ENCODE measurements around the gene XAGE5.

- TF ChIP-seq POLR2AphosphoS5 (IDR thresholded peaks at IDR 0.05; ENCODE audit: low read depth) (no peak), REST (IDR thresholded peaks at IDR 0.05; ENCODE audit: insufficient replicate concordance, low read depth) (no peak), CTCF (IDR thresholded peaks at IDR 0.05; ENCODE audit: insufficient read depth, low read length) (no peak), GABPA (IDR thresholded peaks at IDR 0.05; ENCODE audit: low read depth) (no peak), SPI1 (IDR thresholded peaks at IDR 0.05; ENCODE audit: borderline replicate concordance, low read depth) (no peak)
Observed at GRCh38 chrX:52830551-52830950, 19.5 kb downstream of the XAGE5 start.
